ENCODE results near the gene NOXA1.
"Not testable (repeated sequence)": the region's sequence is repeated elsewhere in the genome, so short reads cannot be mapped to it uniquely, and the experiment has no call there.

Gene NOXA1

DNA sequence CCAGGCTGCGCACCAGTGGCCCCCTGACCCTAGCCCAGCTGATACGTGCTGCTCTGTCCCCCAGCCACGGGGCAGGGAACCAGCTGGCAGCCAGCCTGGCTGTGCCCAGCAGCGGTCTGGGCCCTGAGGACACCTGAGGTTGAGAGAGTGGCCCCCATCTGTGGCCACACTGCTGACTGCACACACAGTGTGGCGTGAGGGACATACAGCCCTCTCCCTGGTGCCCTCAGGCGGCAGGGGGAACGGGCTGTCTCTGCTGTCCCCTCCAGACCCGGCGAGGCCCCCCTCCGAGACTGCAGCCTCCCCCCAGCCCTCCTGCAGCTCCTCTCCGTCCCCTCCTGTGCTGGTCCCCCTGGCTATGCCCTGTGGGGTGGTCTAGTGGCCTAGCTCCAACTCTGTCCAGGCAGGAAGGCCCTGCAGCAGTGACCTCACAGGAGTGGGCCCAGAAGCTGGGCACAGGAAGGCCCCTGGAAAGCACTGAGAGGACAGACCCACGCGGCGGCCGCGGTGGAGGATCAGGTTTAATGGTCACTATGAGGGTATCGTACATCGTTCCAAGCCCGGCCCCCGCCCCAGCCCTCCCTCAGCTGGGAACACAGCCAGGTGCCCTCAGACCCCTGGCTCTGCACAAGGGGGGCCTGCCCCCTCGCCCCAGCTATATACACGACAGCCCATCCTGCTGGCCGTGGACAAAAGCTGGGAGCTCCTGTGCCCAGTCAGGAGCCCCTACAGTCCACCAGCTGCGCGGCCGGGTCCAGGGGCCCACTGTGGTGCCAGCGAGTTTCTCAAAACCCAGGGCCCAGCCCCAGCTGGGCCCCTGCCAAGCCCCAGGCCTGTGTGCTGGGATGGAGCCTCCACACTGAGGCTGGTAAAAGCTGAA, 24.8 kb downstream of the NOXA1 start:
- no peak for TF ChIP-seq TAF1 (IDR thresholded peaks at IDR 0.05; ENCODE audit: borderline replicate concordance, low read depth, low read length)
- 0 out of 2 replicates have a peak, but pooled peaks have one; percentile 28 for TF ChIP-seq POLR2AphosphoS5 (IDR thresholded peaks at IDR 0.05; ENCODE audit: low read depth, low read length)
- TF ChIP-seq POLR2A (IDR thresholded peaks at IDR 0.05; ENCODE audit: low read depth, low read length) = 0 out of 2 replicates have a peak, but pooled peaks have one; percentile 0
- DNase-seq (ENCODE audit: insufficient read length) = no peak
- no peak for FAIRE-seq

DNA sequence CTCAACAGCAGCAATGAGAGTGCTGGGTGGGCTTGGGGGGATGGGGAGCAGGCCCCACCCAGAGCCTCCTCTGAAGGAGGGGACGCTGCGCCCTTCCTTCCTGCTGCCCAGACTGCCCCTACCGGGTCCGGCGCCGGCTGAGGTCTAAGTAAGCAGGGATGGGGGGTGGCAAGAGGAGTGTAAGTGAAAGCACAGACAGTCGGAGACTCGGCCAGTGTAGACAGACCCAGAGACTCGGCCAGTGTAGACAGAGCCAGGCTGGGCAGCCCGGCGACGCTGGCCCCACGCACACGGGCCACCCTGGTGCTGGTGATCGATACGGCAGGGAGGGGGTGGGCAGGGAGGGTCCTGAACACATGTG, 25.4 kb downstream of the NOXA1 start:
- TF ChIP-seq TAF1 (IDR thresholded peaks at IDR 0.05; ENCODE audit: borderline replicate concordance, low read depth, low read length) = no peak
- no peak for TF ChIP-seq POLR2AphosphoS5 (IDR thresholded peaks at IDR 0.05; ENCODE audit: low read depth, low read length)
- no peak for TF ChIP-seq POLR2A (IDR thresholded peaks at IDR 0.05; ENCODE audit: low read depth, low read length)
- no peak for FAIRE-seq
- DNase-seq (ENCODE audit: insufficient read length) = no peak

DNA sequence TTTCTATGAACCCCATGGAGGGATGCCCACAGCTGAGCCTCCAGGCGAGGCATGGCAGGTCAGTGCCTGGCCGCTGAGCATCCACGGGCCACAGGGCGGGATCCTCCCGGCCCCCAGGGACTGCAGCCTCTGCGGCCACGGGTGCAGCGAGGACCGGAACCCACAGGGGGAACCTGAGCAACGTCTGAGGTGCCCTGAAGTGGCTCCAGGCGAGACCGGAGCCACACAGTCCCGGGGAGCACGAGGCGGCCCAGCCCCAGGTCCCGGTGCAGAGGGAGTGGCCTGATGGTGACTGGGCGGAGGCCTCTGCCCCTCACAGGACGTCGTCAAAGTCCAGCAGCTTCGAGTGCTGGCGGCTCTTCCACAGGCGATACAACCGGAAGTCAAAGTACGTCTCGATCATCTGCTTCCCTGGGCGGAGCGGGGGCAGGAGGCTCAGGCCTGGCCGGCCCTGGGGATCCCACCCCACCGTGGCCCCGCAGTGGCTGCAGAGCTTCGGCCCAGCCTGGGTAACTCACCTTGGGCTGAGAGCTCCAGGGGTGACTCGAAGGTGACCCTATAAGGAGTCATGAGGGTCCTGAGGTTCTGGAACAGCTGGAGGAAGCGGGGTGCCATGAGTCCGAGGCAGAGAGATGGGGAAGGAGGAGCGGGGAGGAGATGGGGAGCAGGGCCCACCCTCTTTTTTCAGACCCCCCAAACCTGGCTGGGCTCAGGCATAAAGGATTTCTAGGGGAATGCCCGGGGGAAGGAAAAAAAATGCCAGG, 26.1 kb downstream of the NOXA1 start:
- DNase-seq (ENCODE audit: insufficient read length) (no peak), FAIRE-seq (no peak)
- TF ChIP-seq TAF1 (IDR thresholded peaks at IDR 0.05; ENCODE audit: borderline replicate concordance, low read depth, low read length) = no peak
- TF ChIP-seq POLR2AphosphoS5 (IDR thresholded peaks at IDR 0.05; ENCODE audit: low read depth, low read length) = no peak
- TF ChIP-seq POLR2A (IDR thresholded peaks at IDR 0.05; ENCODE audit: low read depth, low read length) = no peak

DNA sequence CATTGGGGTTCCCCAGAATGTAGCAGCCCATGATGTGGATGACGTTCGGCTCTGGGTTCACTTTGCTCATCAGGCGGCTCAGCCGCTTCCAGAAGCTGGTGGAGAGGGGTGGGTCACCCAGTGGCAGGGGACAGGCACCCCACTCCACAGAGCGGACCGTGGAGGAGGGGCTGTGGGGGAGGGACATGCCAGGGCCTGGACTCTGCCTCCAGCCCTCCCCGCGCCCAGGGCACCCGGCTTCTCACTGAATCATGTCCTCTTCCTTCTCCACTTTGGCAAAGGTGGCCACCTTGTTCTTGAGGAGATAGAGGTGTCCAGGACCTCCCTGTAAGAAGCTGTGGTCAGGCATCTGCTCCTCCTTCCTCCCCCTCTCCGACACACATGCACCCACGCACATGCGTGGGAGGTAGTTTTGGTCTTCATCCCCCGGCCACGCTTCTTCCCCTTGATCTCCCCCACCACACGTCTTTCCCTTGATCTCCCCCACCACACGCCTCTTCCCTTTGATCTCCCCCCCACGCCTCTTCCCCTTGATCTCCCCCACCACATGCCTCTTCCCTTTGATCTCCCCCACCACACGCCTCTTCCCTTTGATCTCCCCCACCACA, 26.8 kb downstream of the NOXA1 start:
- FAIRE-seq (no peak), DNase-seq (ENCODE audit: insufficient read length) (no peak)

GRCh38 chr9:137450539-137451222, 27.5 kb downstream of the NOXA1 start:
- FAIRE-seq; DNase-seq (ENCODE audit: insufficient read length): not testable (repeated sequence)

More for the DNA sequence above, 26.8 kb downstream of the NOXA1 start:
- TF ChIP-seq POLR2AphosphoS5 (IDR thresholded peaks at IDR 0.05; ENCODE audit: low read depth, low read length) = 0 out of 2 replicates have a peak, but pooled peaks have one; percentile 16
- no peak for TF ChIP-seq TAF1 (IDR thresholded peaks at IDR 0.05; ENCODE audit: borderline replicate concordance, low read depth, low read length)
- no peak for TF ChIP-seq POLR2A (IDR thresholded peaks at IDR 0.05; ENCODE audit: low read depth, low read length)

- FAIRE-seq; DNase-seq (ENCODE audit: insufficient read length): not testable (repeated sequence)
These were observed 28.2 kb downstream of the NOXA1 start for GRCh38 chr9:137451264-137452005.

DNA sequence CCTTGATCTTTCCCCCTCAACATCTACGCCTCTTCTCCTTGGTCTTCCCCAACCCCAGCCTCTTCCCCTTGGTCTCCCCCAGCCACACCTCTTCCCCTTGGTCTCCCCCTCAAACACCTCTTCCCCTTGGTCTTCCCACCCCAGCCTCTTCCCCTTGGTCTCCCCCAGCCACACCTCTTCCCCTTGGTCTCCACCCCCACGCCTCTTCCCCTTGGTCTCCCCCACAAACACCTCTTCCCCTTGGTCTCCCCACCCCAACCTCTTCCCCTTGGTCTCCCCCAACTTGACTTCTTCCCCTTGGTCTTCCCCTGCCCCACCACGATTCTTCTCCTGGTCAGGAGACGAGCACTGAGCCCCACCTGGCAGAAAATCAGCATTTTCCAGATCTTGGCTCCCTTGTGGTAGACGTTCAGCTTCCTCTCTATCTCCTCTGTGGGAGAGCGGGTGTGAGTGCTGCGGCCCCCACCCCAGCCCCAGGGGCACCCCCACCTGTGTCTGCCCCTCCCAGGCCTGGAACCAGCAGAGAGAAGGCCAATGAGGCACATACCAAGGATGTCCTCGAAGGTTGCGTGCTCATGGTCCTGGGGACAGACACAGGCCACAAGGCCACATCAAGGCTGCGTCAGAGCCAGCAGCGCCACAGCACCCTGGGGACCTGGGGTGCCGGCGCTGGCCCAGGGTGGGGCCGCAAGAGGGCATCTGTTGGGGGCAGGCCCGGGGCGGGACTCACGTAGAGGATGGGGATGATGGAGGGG, 29.0 kb downstream of the NOXA1 start:
- DNase-seq (ENCODE audit: insufficient read length) (no peak), FAIRE-seq (no peak)
- TF ChIP-seq POLR2A (IDR thresholded peaks at IDR 0.05; ENCODE audit: low read depth, low read length) (no peak), TAF1 (IDR thresholded peaks at IDR 0.05; ENCODE audit: borderline replicate concordance, low read depth, low read length) (no peak), POLR2AphosphoS5 (IDR thresholded peaks at IDR 0.05; ENCODE audit: low read depth, low read length) (no peak)

- DNase-seq (ENCODE audit: insufficient read length) (no peak), FAIRE-seq (no peak)
- TF ChIP-seq POLR2AphosphoS5 (IDR thresholded peaks at IDR 0.05; ENCODE audit: low read depth, low read length) (no peak), POLR2A (IDR thresholded peaks at IDR 0.05; ENCODE audit: low read depth, low read length) (no peak), TAF1 (IDR thresholded peaks at IDR 0.05; ENCODE audit: borderline replicate concordance, low read depth, low read length) (no peak)
These were observed 29.8 kb downstream of the NOXA1 start for GRCh38 chr9:137452761-137453642.

DNA sequence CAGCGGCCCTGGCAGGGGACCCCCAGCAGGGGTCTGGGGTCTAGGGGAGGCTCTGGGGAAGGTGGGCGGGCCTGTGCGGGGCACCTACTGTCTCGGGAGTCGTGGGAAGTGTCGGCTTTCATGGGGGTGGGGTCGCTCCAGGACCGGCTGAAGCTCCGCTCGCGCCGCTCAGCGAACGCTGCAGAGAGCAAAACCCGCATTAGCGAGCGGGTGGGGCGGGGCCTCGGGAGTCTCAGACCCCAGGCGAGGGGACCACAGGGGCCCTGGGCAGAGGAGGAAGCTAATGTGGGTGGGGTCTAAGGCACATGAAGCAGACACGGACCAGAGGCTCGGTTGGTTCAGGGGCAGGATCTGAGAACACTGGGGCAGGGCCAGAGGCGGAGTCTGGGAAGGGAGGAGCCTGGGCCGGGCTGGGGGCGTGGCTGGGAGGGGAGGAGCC, 30.5 kb downstream of the NOXA1 start:
- TF ChIP-seq POLR2A (IDR thresholded peaks at IDR 0.05; ENCODE audit: low read depth, low read length) (peak; percentile 16; the same call in 1 of the 2 replicates), POLR2AphosphoS5 (IDR thresholded peaks at IDR 0.05; ENCODE audit: low read depth, low read length) (no peak)
- FAIRE-seq (no peak), DNase-seq (ENCODE audit: insufficient read length) (peak; percentile 85)

Data from GM12892 (cell line).